Stimulated activated CD4-positive, alpha-beta T cell treated with anti-CD3 and anti-CD28 coated beads, Interleukin-12 subunit alpha, Interleukin-12 subunit beta, amount 100 ng/mL, for 24 hours (primary cell): ENCODE data around the gene COMMD8.
"Not testable (repeated sequence)": the region's sequence is repeated elsewhere in the genome, so short reads cannot be mapped to it uniquely, and the experiment has no call there.

ENCODE experiments used
- DNase-seq, 2 experiments: peaks; one replicate each; pipeline ENCODE4 v3.0.0-alpha.2; 2020; ENCODE audit warnings: low read depth in 2 of 2

Gene COMMD8

DNA sequence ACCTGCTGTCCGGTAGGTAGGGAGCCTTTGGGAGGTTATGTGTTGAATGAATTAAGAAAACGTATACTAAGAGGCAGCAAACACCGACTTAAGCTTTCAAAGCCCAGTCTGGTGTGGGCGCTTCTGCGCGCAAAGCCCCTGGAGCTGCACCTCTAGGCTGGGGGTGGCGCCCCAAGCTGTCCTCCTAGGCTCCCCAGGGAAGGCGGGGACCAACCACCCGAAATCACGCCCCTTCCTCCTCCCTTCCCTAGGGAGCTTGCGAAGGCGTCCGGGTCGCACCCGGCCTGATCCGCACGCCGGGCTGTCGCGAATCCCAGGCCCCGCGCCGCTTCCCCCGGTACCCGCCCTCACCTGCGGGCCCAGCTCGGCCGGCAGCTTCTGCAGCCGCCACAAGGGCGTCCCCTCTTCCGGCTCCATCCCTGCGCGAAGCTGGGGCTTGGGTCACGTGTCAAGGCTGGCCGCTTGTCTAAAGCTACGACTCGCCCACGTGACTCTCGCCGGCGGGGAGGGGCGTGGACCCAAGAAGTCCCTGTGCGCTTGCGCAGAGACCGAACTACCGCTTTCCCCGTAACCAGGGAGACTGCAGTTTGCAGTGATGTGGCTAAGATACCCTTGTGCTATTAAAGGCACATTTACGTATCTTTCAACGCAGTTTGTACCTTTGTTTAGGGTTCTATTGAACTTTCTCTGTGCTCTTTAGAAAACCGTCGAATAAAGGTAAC, at the start of gene COMMD8:
Gene COMMD8 (minus strand): TSS at position 468 of the 722 bp plus-strand sequence. CDS start 51 bp downstream, at position 417.
- DNase-seq, result peak; percentile 93 to 96

GRCh38 chr4:47510506-47511143, 47.1 kb upstream of the COMMD8 start:
- no peak for DNase-seq

- no peak for DNase-seq
Measured at GRCh38 chr4:47505666-47506065, 42.2 kb upstream of the COMMD8 start.

DNA sequence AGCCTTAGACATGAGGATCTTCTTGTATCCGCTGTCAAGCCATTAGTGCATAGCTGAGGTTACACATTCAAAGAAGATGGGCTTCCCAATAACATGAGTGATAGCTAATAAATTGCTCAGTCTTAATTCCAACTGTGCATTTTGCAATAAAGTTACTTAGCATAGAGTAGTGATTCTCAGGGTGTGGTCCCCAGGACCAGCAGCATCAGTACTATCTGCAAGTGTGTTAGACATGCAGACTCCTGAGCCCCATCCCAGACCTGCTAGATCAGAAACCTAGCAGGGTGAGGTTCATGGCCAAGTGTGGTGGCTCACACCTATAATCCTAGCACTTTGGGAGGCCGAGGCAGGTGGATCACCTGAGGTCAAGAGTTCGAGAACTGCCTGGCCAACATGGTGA, 41.6 kb upstream of the COMMD8 start:
- no peak for DNase-seq

GRCh38 chr4:47500776-47501175, 37.3 kb upstream of the COMMD8 start:
- DNase-seq, result no peak

DNA sequence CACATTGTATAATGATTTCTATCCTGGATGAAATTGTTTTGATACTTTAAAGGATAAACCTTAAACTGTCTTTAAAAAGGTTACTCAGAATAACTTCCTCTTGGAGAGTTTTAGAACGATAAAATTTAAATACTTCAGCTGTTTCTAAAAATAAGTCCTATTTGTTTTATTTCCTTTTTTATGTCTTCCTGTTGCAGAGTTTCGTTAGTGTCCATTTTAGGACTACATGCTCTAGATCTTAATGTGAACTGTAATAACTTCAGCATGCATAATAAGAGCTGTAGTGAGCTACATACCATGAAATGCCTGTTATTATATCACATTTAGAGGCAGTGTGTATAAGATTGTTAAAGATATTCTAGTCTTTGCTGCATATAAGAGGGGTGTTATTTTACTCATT, 36.2 kb upstream of the COMMD8 start:
- DNase-seq, result no peak

GRCh38 chr4:47498899-47499298, 35.4 kb upstream of the COMMD8 start:
- DNase-seq, result no peak

- DNase-seq, result no peak
Measured at GRCh38 chr4:47494124-47494430, 30.6 kb upstream of the COMMD8 start.

GRCh38 chr4:47493238-47494123, 30.0 kb upstream of the COMMD8 start:
- DNase-seq, result no peak

GRCh38 chr4:47490550-47490949, 27.0 kb upstream of the COMMD8 start:
- peak; percentile 5 to 10 for DNase-seq

DNA sequence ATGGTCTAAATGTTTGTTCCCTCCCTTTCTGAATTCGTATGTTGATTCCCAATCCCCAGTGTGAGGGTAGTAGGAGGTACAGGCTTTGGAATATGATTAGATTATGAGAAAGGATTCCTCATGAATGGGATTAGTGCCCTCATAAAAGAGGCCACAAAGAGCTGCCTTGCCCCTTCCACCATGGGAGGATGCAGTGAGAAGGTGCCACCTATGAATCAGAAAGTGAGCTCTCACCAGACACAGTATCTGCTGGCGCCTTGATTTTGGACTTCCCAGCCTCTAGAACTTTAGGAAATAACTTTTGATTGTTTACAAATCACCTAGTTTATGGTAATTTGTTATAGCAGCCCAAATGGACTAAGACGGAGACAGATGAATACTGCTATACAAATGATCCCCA, 25.2 kb upstream of the COMMD8 start:
- DNase-seq, result no peak

GRCh38 chr4:47486727-47487126, 23.2 kb upstream of the COMMD8 start:
- not testable (repeated sequence) for DNase-seq

DNA sequence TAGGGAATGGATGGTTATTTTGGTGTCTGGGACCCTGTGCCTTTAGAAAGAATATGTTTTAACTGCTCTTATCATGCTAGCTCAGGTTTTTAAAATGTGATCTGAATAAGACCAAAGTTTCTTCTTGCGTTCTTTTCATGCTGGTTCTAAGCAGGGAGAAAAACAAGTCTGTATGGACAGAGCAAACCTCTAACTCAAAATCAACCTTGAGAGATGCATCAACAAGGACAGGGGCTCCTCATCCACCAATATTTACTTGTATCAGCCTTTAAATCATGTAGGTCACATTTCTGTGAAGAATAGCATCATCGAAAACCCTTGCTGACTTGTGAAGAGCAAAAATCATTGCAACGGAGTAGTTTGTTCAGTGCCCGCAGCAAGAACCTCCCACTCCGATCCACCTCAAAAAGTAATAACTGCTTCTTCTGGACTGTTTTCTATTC, 22.8 kb upstream of the COMMD8 start:
- DNase-seq, result no peak

DNA sequence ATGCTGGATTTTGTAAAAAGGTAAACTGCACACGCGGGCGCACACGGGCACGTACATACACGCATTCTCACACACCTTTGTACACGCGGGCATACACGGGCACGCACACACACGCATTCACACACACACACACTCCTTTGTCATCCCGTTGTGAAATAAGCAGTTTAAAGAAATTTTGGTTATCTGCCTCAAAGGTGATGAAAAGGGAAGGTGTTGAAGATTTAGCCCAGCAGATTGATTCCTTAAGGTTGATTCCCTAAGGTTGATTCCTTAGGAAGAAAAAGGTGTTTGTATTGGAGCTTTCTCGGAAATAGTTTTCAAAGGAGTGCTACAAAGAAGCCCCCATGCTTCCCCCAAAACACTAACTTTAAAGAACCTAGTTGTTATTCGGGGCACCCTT, 22.3 kb upstream of the COMMD8 start:
- no peak for DNase-seq

GRCh38 chr4:47485047-47485692, 21.7 kb upstream of the COMMD8 start, which contains the start of gene ATP10D:
ATP10D (plus strand) TSS chr4:47485275; CDS start chr4:47512541, 27,266 bp downstream.
- DNase-seq, result peak; percentile 56 to 78

DNA sequence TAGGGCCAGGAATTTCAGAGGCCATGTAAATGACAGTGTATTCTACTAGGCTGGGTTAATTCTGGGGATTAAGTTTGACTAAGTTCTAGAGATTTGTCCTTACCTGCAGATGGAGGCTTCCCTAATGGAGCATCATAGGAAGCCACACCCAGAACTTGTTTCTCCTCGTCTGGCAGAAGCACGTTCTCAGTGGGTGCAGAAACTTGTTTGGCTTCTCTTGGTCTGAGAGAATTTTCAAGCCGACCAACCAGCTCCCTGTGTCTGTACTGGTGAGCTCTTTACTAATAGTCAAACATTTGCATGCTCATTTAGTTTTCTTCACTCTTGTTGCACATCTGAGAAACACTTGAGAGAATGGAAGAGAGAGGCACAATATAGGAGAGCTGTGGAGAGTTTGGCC, 20.7 kb upstream of the COMMD8 start:
- DNase-seq, result no peak

DNA sequence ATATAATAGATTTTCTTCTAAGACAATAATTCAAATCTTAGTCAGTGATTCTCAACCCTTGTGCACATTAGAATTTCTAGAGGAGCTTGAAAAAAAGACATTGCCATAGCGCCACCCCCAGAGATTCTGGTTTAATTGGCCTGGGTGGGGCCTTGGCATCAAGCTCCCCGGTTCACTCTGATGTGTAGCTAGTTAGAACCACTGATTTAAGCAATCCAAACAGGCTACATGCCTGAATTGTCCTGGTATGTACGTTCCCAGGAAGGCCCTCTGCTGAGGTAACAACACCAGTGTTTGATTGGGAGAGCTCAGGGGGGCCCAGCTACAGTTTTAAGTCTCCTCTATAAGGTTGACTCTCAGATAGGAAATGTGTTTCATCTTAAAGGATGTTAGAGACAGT, 20.2 kb upstream of the COMMD8 start:
- DNase-seq, result no peak

DNA sequence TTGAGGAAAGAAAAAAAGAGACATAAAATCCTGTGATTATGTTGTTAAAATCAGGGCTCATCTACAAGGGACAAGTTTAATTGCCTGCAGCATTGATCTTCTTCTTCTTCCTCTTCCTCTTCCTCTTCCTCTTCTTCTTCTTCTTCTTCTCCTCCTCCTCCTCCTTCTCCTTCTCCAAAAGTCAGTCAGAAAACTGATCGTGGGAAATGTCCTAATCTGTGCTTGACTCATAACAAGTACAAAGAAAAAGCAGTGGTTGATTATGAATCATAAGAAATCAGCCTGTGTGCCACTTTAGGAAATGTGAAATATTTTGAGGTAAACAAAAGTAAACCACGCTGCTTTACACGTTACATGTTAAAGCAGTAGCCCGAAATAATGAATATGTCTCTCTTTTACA, 18.8 kb upstream of the COMMD8 start:
- DNase-seq, result no peak

- DNase-seq, result no peak
Measured at GRCh38 chr4:47478804-47479203, 15.3 kb upstream of the COMMD8 start.

DNA sequence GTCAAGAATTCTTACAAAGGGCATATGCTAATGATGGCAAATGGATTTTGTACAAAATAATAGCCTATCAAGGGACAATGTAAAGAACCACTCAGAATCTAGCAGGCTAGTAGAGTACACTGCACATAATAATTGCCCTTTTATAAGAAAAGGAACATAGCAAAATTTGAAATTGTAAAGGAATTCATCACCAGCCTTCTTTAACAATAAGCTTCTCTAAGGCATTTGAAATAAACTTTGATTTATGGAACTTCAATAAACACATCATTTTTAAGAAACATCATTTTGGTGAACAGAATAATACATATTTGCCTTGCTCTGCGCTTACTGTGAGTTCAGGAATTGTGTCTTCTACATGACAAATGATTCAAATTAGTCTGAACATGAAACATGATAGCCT, 11.9 kb upstream of the COMMD8 start:
- no peak for DNase-seq

DNA sequence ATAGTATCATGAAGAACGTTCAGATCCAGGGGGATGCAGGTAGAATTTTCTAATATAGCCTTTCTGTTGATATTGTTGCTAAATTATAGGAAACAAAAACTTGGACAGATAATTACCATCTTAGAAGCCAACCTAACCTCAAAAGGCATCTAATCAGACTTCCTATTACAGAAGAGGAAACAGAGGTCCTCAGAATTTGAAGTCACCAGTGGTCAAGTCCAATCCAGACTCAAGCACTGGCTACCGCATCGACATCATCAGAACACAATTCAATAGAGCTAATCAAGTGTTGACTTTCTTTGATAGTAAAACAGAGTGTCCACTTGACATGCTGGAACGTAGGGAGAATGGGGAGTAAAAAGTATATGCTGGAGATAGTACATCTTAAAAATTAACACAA, 11.3 kb upstream of the COMMD8 start:
- DNase-seq, result no peak

GRCh38 chr4:47473141-47473750, 9.7 kb upstream of the COMMD8 start:
- no peak for DNase-seq
